Measurements from ENCODE around the gene CCDC18.

- TF ChIP-seq POLR2AphosphoS5 (IDR thresholded peaks at IDR 0.05; ENCODE audit: low read depth) (no peak), CTCF (conservative IDR thresholded peaks at IDR 0.05; ENCODE audit: low read depth in 2 of 2) (no peak), ZNF462 (CRISPR knock-in tag; IDR thresholded peaks at IDR 0.05) (no peak), EZH2phosphoT487 (IDR thresholded peaks at IDR 0.05; ENCODE audit: unreplicated experiment) (no peak)
Measured at GRCh38 chr1:93190432-93190831, 9.9 kb downstream of the CCDC18 start.
